IPS-18c (cell line): ENCODE data around the gene GPC4.

Experiments used
- H3K4me3 ChIP-seq: 2 replicates; pipeline ENCODE4 v1.7.0; 2013; ENCODE audit warnings: low read depth, mild to moderate bottlenecking, low read length, moderate library complexity; ENCODE audit not compliant: insufficient read depth
- H3K9me3 ChIP-seq: one replicate; pipeline ENCODE4 v1.6.1; 2013; ENCODE audit warnings: mild to moderate bottlenecking, low read length, moderate library complexity; ENCODE audit not compliant: control insufficient read depth, insufficient read depth

The GPC4 gene

DNA sequence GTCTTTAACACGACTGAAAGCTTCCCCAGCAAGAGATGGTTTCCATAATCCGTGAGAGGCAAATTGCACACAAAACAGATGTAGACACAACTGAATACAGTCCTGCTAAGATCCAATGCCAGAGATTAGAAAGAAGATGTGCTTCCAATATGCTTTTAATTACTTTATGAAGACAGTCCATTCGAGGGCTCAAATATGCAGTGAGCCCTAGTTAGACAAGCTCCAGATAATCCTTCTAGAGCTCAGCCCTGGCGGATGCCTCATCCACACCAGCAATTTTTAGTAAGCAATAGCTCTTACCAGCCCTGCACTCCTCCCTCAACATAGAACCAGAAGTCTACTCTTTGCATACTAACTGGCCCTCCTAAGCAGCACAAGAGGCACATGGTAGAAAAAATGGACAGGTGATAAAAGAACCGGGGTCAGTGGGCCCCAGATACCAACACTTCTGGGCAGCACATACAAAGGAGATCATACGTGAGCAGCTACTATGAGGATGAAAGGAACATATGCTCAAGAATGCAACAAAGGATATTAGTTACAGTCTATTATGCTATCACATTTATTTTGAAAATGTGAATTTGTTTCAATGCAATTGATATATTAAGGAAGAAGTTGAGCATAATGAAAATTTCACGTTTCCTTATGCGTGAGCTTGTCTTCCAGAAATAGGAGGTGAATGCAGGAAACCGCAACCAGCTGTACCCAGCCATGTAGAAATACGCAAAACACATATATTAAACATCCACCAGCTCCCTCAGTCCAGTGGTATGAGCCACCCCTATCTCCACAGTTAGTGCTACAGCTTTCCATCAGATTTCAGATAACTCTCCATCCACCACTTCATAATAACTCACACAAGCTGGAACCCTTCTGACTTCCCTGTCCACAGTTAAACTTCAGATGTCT lies 34.3 kb downstream of the GPC4 start:
- Histone ChIP-seq H3K9me3 (peaks cover 8% of the 10 kb centered on the region), H3K4me3 (no peak overlapping the region)

GRCh38 chrX:133376422-133376821 lies 38.9 kb downstream of the GPC4 start:
- Histone ChIP-seq H3K9me3 (peaks cover 8% of the 10 kb centered on the region), H3K4me3 (no peak overlapping the region)

GRCh38 chrX:133375615-133376340 lies 39.5 kb downstream of the GPC4 start:
- H3K4me3 ChIP-seq = no peak overlapping the region

DNA sequence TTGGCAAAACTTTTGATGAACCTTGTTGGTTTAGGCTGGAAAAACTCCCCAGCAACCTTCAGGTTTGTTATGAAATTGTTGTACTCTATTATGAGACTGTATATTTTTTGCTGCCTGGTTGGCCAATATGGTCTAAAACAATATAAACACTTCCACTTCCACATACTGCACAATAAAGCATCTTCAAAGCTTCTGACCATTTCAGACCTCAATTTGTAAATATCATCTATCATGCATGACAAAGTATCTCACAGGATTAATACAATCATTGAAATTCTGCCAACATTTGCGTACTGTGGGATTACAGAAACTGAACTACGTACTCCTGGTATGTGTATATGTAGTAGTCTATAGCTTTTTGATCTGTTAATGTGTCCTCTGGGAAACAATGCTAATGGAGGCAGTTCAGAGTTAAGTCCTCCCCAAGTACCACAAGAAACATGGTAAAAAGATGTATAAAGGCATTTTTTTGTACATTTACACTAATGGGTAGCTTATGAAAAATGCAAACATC lies 40.4 kb downstream of the GPC4 start:
- Histone ChIP-seq H3K9me3 (peaks cover 5% of the 10 kb centered on the region), H3K4me3 (no peak overlapping the region)

More at GRCh38 chrX:133375615-133376340, 39.5 kb downstream of the GPC4 start:
- H3K9me3 ChIP-seq = peaks cover 5% of the 10 kb centered on the region

GRCh38 chrX:133373386-133374079 lies 41.8 kb downstream of the GPC4 start:
- H3K9me3 ChIP-seq = peaks cover under 1% of the 10 kb centered on the region

GRCh38 chrX:133370696-133371275 lies 44.5 kb downstream of the GPC4 start:
- H3K4me3 ChIP-seq = no peak overlapping the region; the same call in 1 of the 2 replicates

More at GRCh38 chrX:133373386-133374079, 41.8 kb downstream of the GPC4 start:
- no peak overlapping the region for H3K4me3 ChIP-seq

DNA sequence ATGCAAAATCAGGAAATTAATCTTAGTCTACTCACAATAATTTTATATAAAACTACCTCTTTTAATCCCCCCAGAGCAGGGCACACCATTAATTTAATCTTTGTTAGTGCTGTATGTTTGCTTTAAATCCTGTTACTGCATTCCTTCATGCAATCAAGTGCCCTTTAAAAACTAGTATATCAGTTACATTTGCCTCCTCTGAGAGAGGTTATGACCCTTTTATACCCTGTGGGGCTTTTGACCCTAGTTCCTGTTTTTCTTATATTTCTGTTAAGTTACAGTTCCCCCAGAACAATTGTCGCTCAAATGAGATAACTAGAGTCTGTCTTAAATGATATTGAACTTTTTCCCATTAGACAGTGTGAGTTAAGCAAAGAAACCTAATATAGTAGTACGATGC lies 46.2 kb downstream of the GPC4 start:
- Histone ChIP-seq H3K9me3 (no peaks in the 10 kb centered on the region), H3K4me3 (no peak overlapping the region)

More at GRCh38 chrX:133370696-133371275, 44.5 kb downstream of the GPC4 start:
- H3K9me3 ChIP-seq = no peaks in the 10 kb centered on the region

- Histone ChIP-seq H3K4me3 (no peak overlapping the region), H3K9me3 (no peaks in the 10 kb centered on the region)
These were observed 48.6 kb downstream of the GPC4 start for GRCh38 chrX:133366735-133367134.

DNA sequence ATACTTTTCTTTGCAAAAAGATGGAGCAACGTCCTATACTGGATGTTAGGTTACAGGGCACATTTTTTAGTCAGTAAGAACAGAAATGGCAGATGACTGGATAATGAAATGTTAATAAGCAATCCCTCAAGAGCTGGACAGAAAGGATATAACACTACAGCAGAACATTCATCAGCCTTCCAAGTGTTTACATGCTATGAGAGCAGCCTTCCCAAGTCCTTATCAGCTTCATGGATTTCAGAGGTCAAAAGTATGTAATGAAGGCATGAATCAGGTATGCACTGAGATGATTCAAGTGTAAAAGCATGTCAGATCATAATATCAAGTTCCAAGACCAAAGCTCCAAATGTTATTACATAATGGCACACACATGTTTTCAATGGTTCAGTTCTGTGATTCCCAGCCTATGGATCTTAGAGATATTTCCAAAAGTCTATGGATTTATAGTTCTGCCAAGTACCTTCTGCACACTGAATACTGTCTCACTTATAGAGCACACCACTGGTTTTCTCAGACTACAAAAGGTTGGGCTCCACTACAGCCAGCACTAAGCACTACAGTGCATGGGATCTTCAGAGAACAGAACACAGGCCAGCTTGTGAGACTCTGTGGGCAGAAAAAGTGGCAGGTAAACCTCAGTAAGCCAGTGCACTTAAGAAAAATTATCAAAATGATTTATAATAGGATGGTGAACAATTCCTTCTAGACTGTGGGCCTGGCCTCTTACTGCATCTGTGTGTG lies 49.2 kb downstream of the GPC4 start:
- Histone ChIP-seq H3K9me3 (no peaks in the 10 kb centered on the region), H3K4me3 (no peak overlapping the region)

GRCh38 chrX:133364865-133365264 lies 50.4 kb downstream of the GPC4 start:
- H3K9me3 ChIP-seq = no peaks in the 10 kb centered on the region
- H3K4me3 ChIP-seq = no peak overlapping the region

- H3K9me3 ChIP-seq = no peaks in the 10 kb centered on the region
- H3K4me3 ChIP-seq = no peak overlapping the region
These were observed 51.1 kb downstream of the GPC4 start for GRCh38 chrX:133364196-133364595.

GRCh38 chrX:133362538-133362937 lies 52.8 kb downstream of the GPC4 start:
- Histone ChIP-seq H3K9me3 (no peaks in the 10 kb centered on the region), H3K4me3 (no peak overlapping the region)

- Histone ChIP-seq H3K4me3 (no peak overlapping the region), H3K9me3 (no peaks in the 10 kb centered on the region)
These were observed 55.8 kb downstream of the GPC4 start for GRCh38 chrX:133359466-133359865.

DNA sequence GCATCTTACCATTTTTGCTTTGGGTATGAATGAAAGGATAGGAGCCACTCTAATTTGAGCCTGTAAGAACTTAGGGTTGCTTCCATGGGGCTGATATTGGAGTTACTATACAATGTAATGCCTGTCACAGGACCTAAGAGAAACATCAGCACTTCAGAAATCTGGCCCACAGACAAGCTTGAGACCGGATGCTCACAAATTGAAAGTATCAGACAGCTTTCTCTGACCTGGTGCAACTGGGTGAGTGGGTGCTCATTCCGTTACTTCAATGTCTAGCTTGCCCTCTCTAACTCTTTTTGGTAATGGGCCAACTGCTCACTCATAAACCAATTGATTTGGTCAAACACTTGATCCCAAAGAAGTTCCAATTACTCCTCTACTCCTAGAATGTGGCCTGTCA lies 62.1 kb downstream of the GPC4 start:
- H3K9me3 ChIP-seq = peaks cover 4% of the 10 kb centered on the region

GRCh38 chrX:133350751-133351150 lies 64.5 kb downstream of the GPC4 start:
- peaks cover 4% of the 10 kb centered on the region for H3K9me3 ChIP-seq
- H3K4me3 ChIP-seq = no peak overlapping the region

More for the DNA sequence above, 62.1 kb downstream of the GPC4 start:
- no peak overlapping the region for H3K4me3 ChIP-seq

DNA sequence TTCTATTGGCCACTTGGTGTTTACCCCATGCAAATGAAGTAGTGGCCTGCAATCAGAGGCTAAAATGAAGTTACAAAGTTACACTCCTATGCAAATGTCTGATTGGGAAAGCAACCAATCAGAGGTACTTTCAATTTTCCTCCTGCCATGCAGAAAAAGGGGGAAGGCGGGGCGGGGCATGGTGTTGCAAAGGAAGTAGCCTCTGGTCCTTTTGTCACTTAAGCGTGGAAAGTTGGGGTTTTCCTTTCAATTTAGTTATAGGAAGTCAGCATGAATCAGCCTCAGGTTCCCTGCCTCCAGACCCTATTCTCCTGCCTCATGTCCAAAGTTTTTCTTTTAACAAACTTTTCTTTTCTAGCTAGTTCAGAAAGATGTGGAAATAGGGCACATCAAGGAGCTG lies 69.3 kb downstream of the GPC4 start:
- Histone ChIP-seq H3K4me3 (no peak overlapping the region), H3K9me3 (peaks cover 2% of the 10 kb centered on the region)
